DOHH2 (cell line): ENCODE data around the gene SUDS3.

ENCODE experiments used
- H3F3A ChIP-seq: fragments of 200-600 bp; sonication (generic), shearing (Covaris generic); 2 replicates; pipeline ENCODE4 v1.6.0; 2016; ENCODE audit warnings: antibody characterized with exemption, mild to moderate bottlenecking; ENCODE audit not compliant: control insufficient read depth, insufficient read depth
- H3K27ac ChIP-seq: fragments of 200-600 bp; sonication (generic); 2 replicates; pipeline ENCODE4 v1.5.1; 2014; ENCODE audit warnings: low read depth, mild to moderate bottlenecking, low read length, moderate library complexity
- H3K27me3 ChIP-seq: fragments of 200-600 bp; sonication (generic); 2 replicates; pipeline ENCODE4 v1.6.1; 2014; ENCODE audit warnings: mild to moderate bottlenecking, low read length, mixed read lengths; ENCODE audit not compliant: control insufficient read depth
- H3K36me3 ChIP-seq: fragments of 200-600 bp; sonication (generic); 2 replicates; pipeline ENCODE4 v1.6.1; 2014; ENCODE audit warnings: mild to moderate bottlenecking, low read length, moderate library complexity, mixed read lengths; ENCODE audit not compliant: control insufficient read depth
- H3K4me1 ChIP-seq: fragments of 200-600 bp; sonication (generic); 2 replicates; pipeline ENCODE4 v1.6.1; 2014; ENCODE audit warnings: mild to moderate bottlenecking, low read length, mixed read lengths; ENCODE audit not compliant: control insufficient read depth
- H3K4me2 ChIP-seq: fragments of 200-600 bp; sonication (generic); 2 replicates; pipeline ENCODE4 v1.6.0; 2014; ENCODE audit warnings: mild to moderate bottlenecking, low read length, moderate library complexity
- H3K4me3 ChIP-seq: fragments of 200-600 bp; sonication (generic); 2 replicates; pipeline ENCODE4 v1.5.1; 2014; ENCODE audit warnings: mild to moderate bottlenecking, low read length, mixed read lengths
- H3K79me2 ChIP-seq: fragments of 200-600 bp; sonication (generic); 2 replicates; pipeline ENCODE4 v1.6.1; 2014; ENCODE audit warnings: mild to moderate bottlenecking, low read length, mixed read lengths; ENCODE audit not compliant: control insufficient read depth
- H3K9me2 ChIP-seq: fragments of 200-600 bp; sonication (generic); replicated peaks from 2 replicates; pipeline ENCODE4 v1.6.1; 2014; ENCODE audit warnings: mild to moderate bottlenecking, low read length, mixed read lengths; ENCODE audit not compliant: control insufficient read depth
- H3K9me3 ChIP-seq: fragments of 200-600 bp; sonication (generic); 2 replicates; pipeline ENCODE4 v1.6.1; 2014; ENCODE audit warnings: antibody characterized with exemption, low read length, mixed read lengths; ENCODE audit not compliant: control insufficient read depth, insufficient read depth
- H4K20me1 ChIP-seq: fragments of 200-600 bp; sonication (generic); 2 replicates; pipeline ENCODE4 v1.6.0; 2014; ENCODE audit warnings: low read depth, mild to moderate bottlenecking, antibody characterized with exemption, low read length, moderate library complexity; ENCODE audit not compliant: control insufficient read depth, insufficient read depth
- CTCF ChIP-seq: fragments of 200-600 bp; sonication (generic); IDR thresholded peaks from one replicate; pipeline ENCODE4 v1.5.1; 2014; ENCODE audit warnings: antibody characterized with exemption, mild to moderate bottlenecking, low read depth, low read length; ENCODE audit not compliant: poor library complexity, severe bottlenecking
- EZH2phosphoT487 ChIP-seq: fragments of 200-600 bp; sonication (generic); IDR thresholded peaks from 2 replicates; pipeline ENCODE4 v1.6.1; 2017; ENCODE audit warnings: borderline replicate concordance, mild to moderate bottlenecking, antibody characterized with exemption, low read length, moderate library complexity, mixed read lengths

SUDS3 gene

GRCh38 chr12:118465706-118466105, 89.4 kb downstream of the SUDS3 start:
- H4K20me1 ChIP-seq, result no peaks in the 10 kb centered on the region
- no peaks in the 10 kb centered on the region for H3K4me1 ChIP-seq
- no peaks in the 10 kb centered on the region for H3K9me2 ChIP-seq
- no peak for TF ChIP-seq CTCF
- no peak for TF ChIP-seq EZH2phosphoT487
- no peak overlapping the region for H3K27ac ChIP-seq
- H3K27me3 ChIP-seq, result no peaks in the 10 kb centered on the region
- H3K4me2 ChIP-seq, result no peak overlapping the region
- H3F3A ChIP-seq, result no peaks in the 10 kb centered on the region
- no peaks in the 10 kb centered on the region for H3K36me3 ChIP-seq
- no peaks in the 10 kb centered on the region for H3K9me3 ChIP-seq
- H3K4me3 ChIP-seq, result no peak overlapping the region
- no peaks in the 10 kb centered on the region for H3K79me2 ChIP-seq
